B cell (primary cell): ENCODE data around the gene DNM1. TPM values are rescaled to one million over a fixed set of nuclear protein-coding genes. Genes with fewer than 3 reads are reported as not detected.

Experiments
- ATAC-seq: fragments of 200-7000 bp; cut with Tn5 transposase; one replicate; pipeline ENCODE4 v1.10.0; 2021; ENCODE audit warnings: low read depth, mild to moderate bottlenecking, moderate number of reproducible peaks, moderate library complexity
- CTCF ChIA-PET: fragments of 350-600 bp; sonication (Branson Sonifier 250); formaldehyde crosslinking; loops from one replicate; lab custom pipeline; 2021; ENCODE audit warnings: antibody characterized with exemption, inconsistent platforms; lab: Charles Lee
- POLR2A ChIA-PET: fragments of 350-600 bp; sonication (Branson Sonifier 250); formaldehyde crosslinking; loops from one replicate; lab custom pipeline; 2021; ENCODE audit warnings: antibody characterized with exemption; lab: Charles Lee
- DNase-seq: peaks from one replicate; pipeline ENCODE4 v3.0.0; 2013
- H2AFZ ChIP-seq: 2 replicates; pipeline ENCODE4 v1.6.1; 2012; ENCODE audit warnings: mild to moderate bottlenecking, low read depth, low read length; ENCODE audit not compliant: insufficient read depth, poor library complexity, severe bottlenecking
- H3K27ac ChIP-seq, 2 donors: 1 replicate in 1 of 2; 2 replicates in 1 of 2; pipeline ENCODE4 v1.5.1; 2012 to 2013; ENCODE audit warnings: low read length in 2 of 2, mild to moderate bottlenecking in 2 of 2, moderate library complexity in 1 of 2
- H3K27me3 ChIP-seq, 4 experiments: fragments of 200-600 bp in 1 of 4; sonication (generic) in 1 of 4; replicated peaks in 1 of 4; 1 replicate in 2 of 4; 2 replicates in 2 of 4; pipeline versions ENCODE4 v1.6.1 to v1.7.0; 2013 to 2016; ENCODE audit warnings: low read length in 3 of 4, mild to moderate bottlenecking in 2 of 4, mixed read lengths in 1 of 4, moderate library complexity in 1 of 4; ENCODE audit not compliant: insufficient read depth in 4 of 4, control insufficient read depth in 3 of 4; ENCODE audit errors: control extremely low read depth in 1 of 4
- H3K36me3 ChIP-seq, 2 experiments: replicated peaks in 1 of 2; 1 replicate in 1 of 2; 2 replicates in 1 of 2; pipeline versions ENCODE4 v1.6.1 to v1.7.1; 2013; ENCODE audit warnings: low read length in 1 of 2; ENCODE audit not compliant: insufficient read depth in 2 of 2, control insufficient read depth in 1 of 2; ENCODE audit errors: control extremely low read depth in 1 of 2, extremely low read depth in 1 of 2
- H3K4me1 ChIP-seq, 2 donors: fragments of 200-600 bp in 1 of 2; sonication (generic) in 1 of 2; 1 replicate in 1 of 2; 2 replicates in 1 of 2; pipeline versions ENCODE4 v1.5.1 to v1.6.1; 2013 to 2017; ENCODE audit warnings: low read length in 2 of 2; ENCODE audit not compliant: control insufficient read depth in 2 of 2, insufficient read depth in 2 of 2
- H3K4me2 ChIP-seq: replicated peaks from 2 replicates; pipeline ENCODE3; 2012; ENCODE audit warnings: mild to moderate bottlenecking, low read depth, low read length; ENCODE audit not compliant: poor library complexity, severe bottlenecking
- H3K4me3 ChIP-seq, 5 experiments: fragments of 200-600 bp in 1 of 5; sonication (generic) in 1 of 5; 1 replicate in 3 of 5; 2 replicates in 2 of 5; pipeline versions ENCODE4 v1.5.1 to v1.7.0; 2011 to 2016; ENCODE audit warnings: low read length in 4 of 5, mild to moderate bottlenecking in 4 of 5, low read depth in 2 of 5, control low read depth in 1 of 5, moderate library complexity in 1 of 5; ENCODE audit not compliant: insufficient read depth in 1 of 5; ENCODE audit errors: control extremely low read depth in 1 of 5, extremely low read depth in 1 of 5
- H3K79me2 ChIP-seq: fragments of 200-600 bp; sonication (generic); one replicate; pipeline ENCODE4 v1.6.0; 2016; ENCODE audit warnings: low read length; ENCODE audit not compliant: control insufficient read depth, insufficient read depth
- H3K9ac ChIP-seq: fragments of 200-600 bp; sonication (generic); 2 replicates; pipeline ENCODE4 v1.6.1; 2017; ENCODE audit warnings: mild to moderate bottlenecking, low read length, moderate library complexity
- H3K9me3 ChIP-seq, 3 donors: one replicate each; pipeline versions ENCODE4 v1.6.1 to v1.7.1; 2013; ENCODE audit warnings: low read length in 2 of 3; ENCODE audit not compliant: control insufficient read depth in 2 of 3, insufficient read depth in 1 of 3; ENCODE audit errors: control extremely low read depth in 1 of 3
- H4K20me1 ChIP-seq: 2 replicates; pipeline ENCODE4 v1.6.0; 2012; ENCODE audit warnings: mild to moderate bottlenecking, low read length; ENCODE audit not compliant: insufficient read depth, control insufficient read depth, poor library complexity, severe bottlenecking
- H3K27ac Mint-ChIP-seq: one replicate; pipeline ENCODE4 v1.8.0; 2021; ENCODE audit warnings: mixed read lengths
- H3K27me3 Mint-ChIP-seq: one replicate; pipeline ENCODE4 v1.8.0; 2021; ENCODE audit warnings: mixed read lengths
- H3K4me1 Mint-ChIP-seq: one replicate; pipeline ENCODE4 v1.8.0; 2021; ENCODE audit warnings: mixed read lengths
- H3K4me3 Mint-ChIP-seq: one replicate; pipeline ENCODE4 v1.8.0; 2021; ENCODE audit warnings: mixed read lengths
- H3K9me3 Mint-ChIP-seq: one replicate; pipeline ENCODE4 v1.8.0; 2022; ENCODE audit warnings: mixed read lengths; ENCODE audit not compliant: insufficient read depth
- CTCF ChIP-seq: fragments of 200-600 bp; IDR thresholded peaks from one replicate; pipeline ENCODE4 v1.8.0; 2022; ENCODE audit warnings: antibody characterized with exemption, mild to moderate bottlenecking
- EZH2 ChIP-seq: IDR thresholded peaks from 2 replicates; pipeline ENCODE4 v1.6.1; 2012; ENCODE audit warnings: borderline replicate concordance, low read depth, mild to moderate bottlenecking, moderate library complexity, low read length; ENCODE audit not compliant: insufficient read depth, poor library complexity, severe bottlenecking
- WGBS: methylation state at CpG from one replicate; pipeline ENCODE4 v1.1.5; 2013; ENCODE audit warnings: missing lambda C conversion rate; ENCODE audit not compliant: insufficient coverage; 5-methylcytosine and 5-hydroxymethylcytosine counted together
- intact Hi-C: fragments of 100-400 bp; cut with micrococcal nuclease; formaldehyde crosslinking; loops from one replicate; pipeline ENCODE4 v1.10.0; 2022
- polyA plus RNA-seq: library from polyadenylated mRNA; depleted of rRNA; stranded (reverse); fragments of >200 nt; gene quantifications from 2 replicates; pipeline ENCODE4 v1.2.3, GENCODE V29; 2012
- total RNA-seq, 2 donors: library from RNA; stranded (reverse); fragments of 120-200 nt in 1 of 2; gene quantifications; 1 replicate in 1 of 2; 2 replicates in 1 of 2; pipeline versions ENCODE4 v1.2.3 to v1.2.4, GENCODE V29; 2013 to 2022

The DNM1 gene
- total and polyA plus RNA-seq, 2 donors (not counting 1 experiment from before 2014, with no cell fraction given), result 0.63 to 1.3 TPM

GRCh38 chr9:128288273-128289004, 85.3 kb downstream of the DNM1 start:
- H3K4me1 ChIP-seq, result peaks cover 0 to 9% of the 10 kb centered on the region in 2 donors
- H3K36me3 ChIP-seq, result peaks cover 0 to 16% of the 10 kb centered on the region in 2 experiments
- no peak overlapping the region for H3K27ac ChIP-seq
- H3K79me2 ChIP-seq, result no peaks in the 10 kb centered on the region
- no peaks in the 10 kb centered on the region for H3K27me3 Mint-ChIP-seq
- 92% methylated on average over 5 of the region's 11 CpGs for WGBS
- H3K4me2 ChIP-seq, result no peak overlapping the region
- peaks cover 6% of the 10 kb centered on the region for H3K4me1 Mint-ChIP-seq
- no peak overlapping the region for H2AFZ ChIP-seq
- H3K4me3 ChIP-seq, result no peak overlapping the region
- H3K9me3 Mint-ChIP-seq, result no peaks in the 10 kb centered on the region
- no peak overlapping the region for H3K9ac ChIP-seq
- H3K27ac Mint-ChIP-seq, result no peak overlapping the region
- H3K4me3 Mint-ChIP-seq, result no peak overlapping the region
- ChIA-PET CTCF (interaction anchor here (1.1 to 2.1 kb wide), 2 partner anchors 9 to 38 kb away, joined by 3 to 5 read pairs; no protein-coding TSS in a partner anchor), POLR2A (interaction anchor here (0.5 kb wide), 1 partner anchor 529 kb away, joined by 4 read pairs; no protein-coding TSS in a partner anchor)
- H3K27me3 ChIP-seq, result no peaks in the 10 kb centered on the region
- DNase-seq (no peak), ATAC-seq (no peak)
- no peaks in the 10 kb centered on the region for H4K20me1 ChIP-seq
- no peaks in the 10 kb centered on the region for H3K9me3 ChIP-seq
- intact Hi-C loops, result no loop called here
- TF ChIP-seq EZH2 (no peak), CTCF (no peak)

DNA sequence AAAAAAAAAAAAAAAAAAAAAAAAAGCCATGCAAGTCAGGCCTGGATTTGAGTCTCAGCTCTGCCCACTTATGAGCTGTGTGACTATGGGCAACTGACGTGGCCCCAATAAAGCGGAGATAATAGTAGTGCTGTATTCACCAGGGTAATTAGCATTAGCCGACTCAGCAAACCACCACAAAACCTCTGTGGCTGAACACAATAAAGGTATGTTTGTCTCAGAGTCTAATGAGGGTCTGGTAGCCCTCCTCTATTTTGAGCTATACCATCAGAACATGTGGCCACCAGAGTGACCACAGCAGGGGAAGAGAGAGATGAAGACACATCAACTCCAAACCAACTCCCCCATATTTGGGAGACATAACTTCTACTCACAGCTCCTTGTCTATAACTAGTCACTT, 88.8 kb downstream of the DNM1 start:
- CTCF ChIA-PET, result interaction anchor here (1.2 to 1.5 kb wide), 2 partner anchors 65 to 70 kb away, joined by 3 to 5 read pairs; no protein-coding TSS in a partner anchor
- intact Hi-C loops, result loop anchor here (10.0 kb wide), 1 partner anchor 123 kb away; no protein-coding TSS in a partner anchor
- Histone ChIP-seq H3K27me3 (no peaks in the 10 kb centered on the region), H3K4me1 (no peaks in the 10 kb centered on the region), H3K27ac (no peak overlapping the region), H3K36me3 (peaks cover 0 to 6% of the 10 kb centered on the region in 2 experiments), H3K4me2 (no peak overlapping the region), H4K20me1 (no peaks in the 10 kb centered on the region), H3K9ac (no peak overlapping the region), H3K4me3 (no peak overlapping the region), H3K79me2 (no peaks in the 10 kb centered on the region), H2AFZ (no peak overlapping the region), H3K9me3 (no peaks in the 10 kb centered on the region)
- POLR2A ChIA-PET, result interaction anchor here (0.6 to 0.7 kb wide), 3 partner anchors 14 to 1333 kb away, joined by 3 to 5 read pairs (median 3); no protein-coding TSS in a partner anchor
- H3K4me1 Mint-ChIP-seq, result no peaks in the 10 kb centered on the region
- no peak overlapping the region for H3K4me3 Mint-ChIP-seq
- H3K9me3 Mint-ChIP-seq, result no peaks in the 10 kb centered on the region
- ATAC-seq, result no peak
- WGBS, result 100% methylated on average over 1 of the region's 3 CpGs
- DNase-seq, result no peak
- no peaks in the 10 kb centered on the region for H3K27me3 Mint-ChIP-seq
- no peak overlapping the region for H3K27ac Mint-ChIP-seq
- TF ChIP-seq CTCF (no peak), EZH2 (no peak)
